Cardiac fibroblast (primary cell): Measurements from ENCODE around the gene ZNHIT2.
A peak's percentile ranks its signal among the peaks of the same experiment; 100 is the strongest.

Source experiments
- DNase-seq, 2 donors: peaks; one replicate each; pipeline versions ENCODE4 v3.0.0 to v3.0.0-alpha.2; 2010; ENCODE audit warnings: low read depth in 2 of 2
- H3K4me3 ChIP-seq, 2 donors: replicated peaks in 1 of 2; 1 replicate in 1 of 2; 2 replicates in 1 of 2; pipeline ENCODE4 v1.5.1; 2011; ENCODE audit warnings: low read depth in 2 of 2, low read length in 2 of 2, mild to moderate bottlenecking in 2 of 2, moderate library complexity in 1 of 2
- TF ChIP-seq, protein P1 (sequence below): IDR thresholded peaks from one replicate; pipeline ENCODE4 v1.5.1; 2011; ENCODE audit warnings: low read depth, mild to moderate bottlenecking, low read length, inconsistent platforms

The ZNHIT2 gene

GRCh38 chr11:65134240-65134951 is 16.9 kb upstream of the ZNHIT2 start, which contains the start of gene SYVN1:
TSS of gene SYVN1 (minus strand) at chr11:65134519. CDS start at chr11:65133601, 918 bp downstream.
- peak; percentile 88 to 91 for DNase-seq
- TF ChIP-seq, protein P1, sequence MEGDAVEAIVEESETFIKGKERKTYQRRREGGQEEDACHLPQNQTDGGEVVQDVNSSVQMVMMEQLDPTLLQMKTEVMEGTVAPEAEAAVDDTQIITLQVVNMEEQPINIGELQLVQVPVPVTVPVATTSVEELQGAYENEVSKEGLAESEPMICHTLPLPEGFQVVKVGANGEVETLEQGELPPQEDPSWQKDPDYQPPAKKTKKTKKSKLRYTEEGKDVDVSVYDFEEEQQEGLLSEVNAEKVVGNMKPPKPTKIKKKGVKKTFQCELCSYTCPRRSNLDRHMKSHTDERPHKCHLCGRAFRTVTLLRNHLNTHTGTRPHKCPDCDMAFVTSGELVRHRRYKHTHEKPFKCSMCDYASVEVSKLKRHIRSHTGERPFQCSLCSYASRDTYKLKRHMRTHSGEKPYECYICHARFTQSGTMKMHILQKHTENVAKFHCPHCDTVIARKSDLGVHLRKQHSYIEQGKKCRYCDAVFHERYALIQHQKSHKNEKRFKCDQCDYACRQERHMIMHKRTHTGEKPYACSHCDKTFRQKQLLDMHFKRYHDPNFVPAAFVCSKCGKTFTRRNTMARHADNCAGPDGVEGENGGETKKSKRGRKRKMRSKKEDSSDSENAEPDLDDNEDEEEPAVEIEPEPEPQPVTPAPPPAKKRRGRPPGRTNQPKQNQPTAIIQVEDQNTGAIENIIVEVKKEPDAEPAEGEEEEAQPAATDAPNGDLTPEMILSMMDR = no peak
- peak within 1 kb of the TSS; percentile 95 to 98 for H3K4me3 ChIP-seq

DNA sequence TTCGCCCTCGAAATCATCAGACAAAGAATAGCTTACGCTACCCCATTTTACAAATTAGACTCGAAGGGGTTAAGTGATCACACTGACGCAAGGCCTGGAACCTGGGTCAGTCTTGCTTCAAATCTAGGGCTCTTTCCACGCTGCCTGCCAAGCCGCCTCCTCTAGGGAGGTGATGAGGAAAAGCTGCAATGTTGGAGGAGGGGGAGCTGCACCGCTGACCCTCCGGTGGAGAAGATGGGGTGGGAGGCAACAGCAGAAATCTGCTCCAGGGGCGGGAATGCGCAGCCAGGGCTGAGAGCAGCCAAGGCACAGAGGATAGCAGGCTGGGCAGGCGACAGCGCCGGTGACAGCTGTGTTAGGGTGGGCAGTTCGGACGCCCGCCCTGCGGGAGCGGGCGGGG is 16.2 kb upstream of the ZNHIT2 start:
- DNase-seq = peak; percentile 31 to 67
- H3K4me3 ChIP-seq = peak overlapping the region; percentile 95 to 98
- TF ChIP-seq, protein P1 = no peak

- TF ChIP-seq, protein P1 = no peak
- peak overlapping the region; percentile 95 to 98 for H3K4me3 ChIP-seq
Measured at GRCh38 chr11:65132988-65133700, 15.6 kb upstream of the ZNHIT2 start.

DNA sequence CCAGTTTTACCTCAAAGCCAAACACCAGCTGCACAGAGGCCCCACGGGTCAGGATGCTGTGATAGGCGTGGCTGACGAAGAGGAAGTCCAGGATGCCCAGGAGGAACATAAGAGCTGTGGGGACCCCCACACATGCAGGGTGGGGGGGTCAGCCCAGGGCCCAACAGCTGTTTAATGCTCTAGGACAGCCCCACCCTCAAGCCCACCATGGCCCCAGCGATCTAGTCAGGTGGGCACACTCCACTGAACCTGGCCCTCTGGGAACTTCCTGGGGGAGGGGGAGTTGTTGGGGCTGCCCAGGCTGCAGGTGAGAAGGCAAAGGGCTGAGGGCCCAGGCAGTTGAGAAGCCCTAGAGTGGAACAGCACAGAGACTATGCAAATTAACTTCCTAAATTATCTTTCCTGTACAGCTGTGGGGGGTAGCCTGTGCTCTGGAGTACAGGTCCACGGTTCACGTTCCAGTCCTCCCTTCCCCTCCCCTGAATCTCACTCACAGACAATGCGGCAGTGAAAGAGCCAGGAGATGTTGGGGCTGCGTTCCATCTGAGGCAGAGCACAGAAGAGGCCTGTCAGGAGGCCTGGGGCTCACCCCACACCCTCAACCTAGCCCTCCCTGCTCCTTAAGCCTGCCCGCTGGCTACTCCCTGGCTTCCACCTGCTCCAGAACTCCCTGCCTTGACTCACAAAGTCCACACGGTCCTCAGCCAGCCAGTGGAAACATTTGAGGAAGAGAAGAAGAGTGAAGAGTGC is 14.9 kb upstream of the ZNHIT2 start:
- DNase-seq = no peak
- H3K4me3 ChIP-seq = peak overlapping the region in 1 of 2 donors; percentile 95
- TF ChIP-seq, protein P1 = no peak

More at GRCh38 chr11:65132988-65133700, 15.6 kb upstream of the ZNHIT2 start:
- no peak for DNase-seq

DNA sequence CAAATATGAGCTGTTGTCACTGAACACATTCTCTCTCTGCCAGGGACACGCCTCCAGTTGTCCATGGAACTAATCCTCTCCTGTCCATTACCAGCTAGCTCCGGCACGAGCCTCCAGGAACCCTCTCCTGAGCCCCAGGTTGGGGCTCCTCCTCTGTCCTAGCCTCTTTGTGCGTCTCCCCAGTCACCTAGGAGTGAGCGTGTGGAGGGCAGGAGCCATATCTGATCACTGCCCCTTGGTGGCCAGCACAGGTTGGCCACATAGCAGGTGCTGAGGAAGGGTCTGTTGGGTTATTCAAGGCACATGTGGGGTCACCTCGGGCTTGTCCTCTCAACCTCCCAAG is 14.4 kb upstream of the ZNHIT2 start:
- no peak for DNase-seq
- no peak overlapping the region for H3K4me3 ChIP-seq
- TF ChIP-seq, protein P1 = no peak

GRCh38 chr11:65131417-65131776 is 13.9 kb upstream of the ZNHIT2 start:
- TF ChIP-seq, protein P1 = no peak
- H3K4me3 ChIP-seq = no peak overlapping the region
- no peak for DNase-seq
